H1 (cell line): ENCODE measurements around the gene TCF7. TPM values are rescaled to one million over a fixed set of nuclear protein-coding genes. Genes with fewer than 3 reads are reported as not detected.

ENCODE experiments used
- CTCF ChIA-PET: fragments of 300-600 bp; sonication (Branson Sonifier 250); formaldehyde crosslinking; loops from one replicate; lab custom pipeline; 2021; ENCODE audit not compliant: partially characterized antibody; lab: Charles Lee
- POLR2A ChIA-PET: fragments of 300-600 bp; sonication (Branson Sonifier 250); formaldehyde crosslinking; loops from one replicate; lab custom pipeline; 2021; ENCODE audit warnings: inconsistent platforms; ENCODE audit not compliant: partially characterized antibody; lab: Charles Lee
- DNase-seq, 2 experiments: peaks; one replicate each; pipeline versions ENCODE4 v3.0.0 to v3.0.0-alpha.2; 2010 to 2022; ENCODE audit warnings: low spot score in 2 of 2, low read depth in 1 of 2, mixed read lengths in 1 of 2
- FAIRE-seq: peaks from 2 replicates; lab custom pipeline; 2011; peaks lifted over from hg19 to GRCh38; lab: Jason Lieb, UNC
- H2AFZ ChIP-seq: 2 replicates; pipeline ENCODE4 v1.8.1; 2012; ENCODE audit warnings: low read length, inconsistent platforms
- H2AK5ac ChIP-seq: 2 replicates; pipeline ENCODE4 v1.6.1; 2013; ENCODE audit warnings: low read depth, low read length
- H2BK120ac ChIP-seq: replicated peaks from 2 replicates; pipeline ENCODE3; 2013; ENCODE audit warnings: low read depth, low read length, inconsistent platforms
- H2BK12ac ChIP-seq: 2 replicates; pipeline ENCODE4 v1.6.1; 2013; ENCODE audit warnings: low read depth, low read length
- H2BK15ac ChIP-seq: 2 replicates; pipeline ENCODE4 v1.6.1; 2013; ENCODE audit warnings: low read length
- H2BK20ac ChIP-seq: 2 replicates; pipeline ENCODE4 v1.6.1; 2013; ENCODE audit warnings: low read length
- H2BK5ac ChIP-seq: 2 replicates; pipeline ENCODE4 v1.6.1; 2013; ENCODE audit warnings: low read depth, low read length
- H3K14ac ChIP-seq: 2 replicates; pipeline ENCODE4 v1.6.1; 2013; ENCODE audit warnings: inconsistent platforms; ENCODE audit not compliant: insufficient read length
- H3K18ac ChIP-seq: 2 replicates; pipeline ENCODE4 v1.6.1; 2013; ENCODE audit warnings: low read length; ENCODE audit errors: extremely low read depth
- H3K23ac ChIP-seq: 2 replicates; pipeline ENCODE4 v1.6.1; 2013; ENCODE audit warnings: inconsistent platforms; ENCODE audit not compliant: insufficient read length
- H3K23me2 ChIP-seq: 2 replicates; pipeline ENCODE4 v1.6.1; 2013; ENCODE audit warnings: low read depth, low read length
- H3K27ac ChIP-seq: 2 replicates; pipeline ENCODE4 v1.6.1; 2011; ENCODE audit warnings: low read depth, low read length, inconsistent platforms
- H3K27me3 ChIP-seq, 4 experiments: replicated peaks in 1 of 4; 1 replicate in 1 of 4; 2 replicates in 3 of 4; pipeline versions ENCODE4 v1.6.1 to v1.8.1; 2011 to 2013; ENCODE audit warnings: low read length in 3 of 4, mild to moderate bottlenecking in 3 of 4, inconsistent platforms in 2 of 4, mixed read lengths in 2 of 4, moderate library complexity in 1 of 4; ENCODE audit not compliant: control insufficient read depth in 3 of 4, insufficient read depth in 3 of 4; ENCODE audit errors: extremely low read depth in 1 of 4
- H3K36me3 ChIP-seq, 4 experiments: 2 replicates each; pipeline versions ENCODE4 v1.6.1 to v1.8.1; 2011 to 2013; ENCODE audit warnings: mild to moderate bottlenecking in 4 of 4, low read length in 3 of 4, moderate library complexity in 2 of 4, control low read depth in 1 of 4, inconsistent platforms in 1 of 4; ENCODE audit not compliant: insufficient read depth in 4 of 4, control insufficient read depth in 2 of 4
- H3K4ac ChIP-seq: replicated peaks from 2 replicates; pipeline ENCODE3; 2013; ENCODE audit warnings: low read length, low read depth, mixed read lengths, inconsistent platforms; ENCODE audit not compliant: insufficient read length
- H3K4me1 ChIP-seq, 4 experiments: replicated peaks in 1 of 4; 1 replicate in 1 of 4; 2 replicates in 3 of 4; pipeline versions ENCODE4 v1.6.1 to v1.8.1; 2011 to 2013; ENCODE audit warnings: low read length in 3 of 4, inconsistent platforms in 2 of 4, mixed read lengths in 1 of 4; ENCODE audit not compliant: insufficient read depth in 4 of 4, control insufficient read depth in 3 of 4
- H3K4me2 ChIP-seq, 2 experiments: 2 replicates each; pipeline versions ENCODE4 v1.6.1 to v1.8.1; 2011 to 2013; ENCODE audit warnings: low read depth in 2 of 2, low read length in 2 of 2, control low read depth in 1 of 2, inconsistent platforms in 1 of 2, mild to moderate bottlenecking in 1 of 2; ENCODE audit not compliant: insufficient read depth in 1 of 2
- H3K4me3 ChIP-seq, 4 experiments: fragments of 200-600, 300-600 bp in 1 of 4; sonication (generic), shearing (Covaris generic), sonication (Bioruptor Twin) in 1 of 4; 2 replicates each; pipeline versions ENCODE4 v1.5.1 to v1.8.1; 2011 to 2016; ENCODE audit warnings: low read length in 4 of 4, low read depth in 3 of 4, control low read depth in 2 of 4, inconsistent platforms in 2 of 4, mild to moderate bottlenecking in 2 of 4, mixed read lengths in 1 of 4, moderate library complexity in 1 of 4; ENCODE audit not compliant: insufficient read depth in 2 of 4; ENCODE audit errors: extremely low read depth in 1 of 4
- H3K56ac ChIP-seq: replicated peaks from 2 replicates; pipeline ENCODE3; 2013; ENCODE audit warnings: low read depth, mild to moderate bottlenecking, mixed read lengths, low read length, inconsistent platforms; ENCODE audit not compliant: insufficient read length
- H3K79me1 ChIP-seq: 2 replicates; pipeline ENCODE4 v1.6.1; 2013; ENCODE audit warnings: low read depth, low read length, control low read depth
- H3K79me2 ChIP-seq, 2 experiments: 2 replicates each; pipeline versions ENCODE4 v1.6.1 to v1.8.1; 2012 to 2013; ENCODE audit warnings: low read length in 2 of 2, mild to moderate bottlenecking in 2 of 2, inconsistent platforms in 1 of 2; ENCODE audit not compliant: insufficient read depth in 2 of 2, control insufficient read depth in 1 of 2
- H3K9ac ChIP-seq, 4 experiments: replicated peaks in 1 of 4; 1 replicate in 1 of 4; 2 replicates in 3 of 4; pipeline versions ENCODE4 v1.6.1 to v1.8.1; 2011 to 2013; ENCODE audit warnings: low read depth in 3 of 4, low read length in 3 of 4, control low read depth in 2 of 4, mild to moderate bottlenecking in 2 of 4, moderate library complexity in 2 of 4, inconsistent platforms in 1 of 4; ENCODE audit errors: extremely low read depth in 1 of 4
- H3K9me3 ChIP-seq, 2 experiments: 2 replicates each; pipeline versions ENCODE4 v1.6.1 to v1.8.1; 2012 to 2013; ENCODE audit warnings: mild to moderate bottlenecking in 2 of 2, moderate library complexity in 2 of 2, control low read depth in 1 of 2, inconsistent platforms in 1 of 2, low read depth in 1 of 2, low read length in 1 of 2, mixed read lengths in 1 of 2; ENCODE audit not compliant: insufficient read depth in 2 of 2
- H4K20me1 ChIP-seq, 2 experiments: replicated peaks in 1 of 2; 2 replicates each; pipeline versions ENCODE3 to v1.8.1; 2011 to 2013; ENCODE audit warnings: inconsistent platforms in 2 of 2, low read length in 2 of 2, mild to moderate bottlenecking in 1 of 2; ENCODE audit not compliant: insufficient read depth in 2 of 2, control insufficient read depth in 1 of 2
- H4K5ac ChIP-seq: 2 replicates; pipeline ENCODE4 v1.6.1; 2013; ENCODE audit warnings: low read length, low read depth, mixed read lengths, inconsistent platforms; ENCODE audit not compliant: insufficient read length
- H4K8ac ChIP-seq: 2 replicates; pipeline ENCODE4 v1.8.0; 2013; ENCODE audit warnings: mild to moderate bottlenecking, moderate library complexity, low read length, inconsistent platforms; ENCODE audit not compliant: insufficient read depth; ENCODE audit errors: extremely low read depth
- H4K91ac ChIP-seq: replicated peaks from 2 replicates; pipeline ENCODE3; 2013; ENCODE audit warnings: low read length, mixed read lengths, inconsistent platforms; ENCODE audit not compliant: insufficient read length
- PHF8 ChIP-seq: fragments of 200-600 bp; sonication (generic); conservative IDR thresholded peaks from 2 replicates; pipeline ENCODE4 v1.7.1; 2012; ENCODE audit warnings: low read depth, mild to moderate bottlenecking, inconsistent platforms, low read length, moderate library complexity
- POLR2A ChIP-seq, 2 experiments: IDR thresholded peaks; 1 replicate in 1 of 2; 2 replicates in 1 of 2; pipeline ENCODE4 v1.6.1; 2011; ENCODE audit warnings: low read depth in 2 of 2, low read length in 2 of 2, mild to moderate bottlenecking in 2 of 2; ENCODE audit errors: control extremely low read depth in 1 of 2
- WGBS, 2 experiments: shearing (Covaris generic) in 1 of 2; methylation state at CpG; one replicate each; pipeline versions ENCODE4 v1.1.6 to v1.1.7; 2013 to 2015; ENCODE audit warnings: low lambda C conversion rate in 2 of 2, mixed read lengths in 2 of 2, inconsistent platforms in 1 of 2, low coverage in 1 of 2, missing lambda C conversion rate in 1 of 2; ENCODE audit not compliant: insufficient replicate concordance in 2 of 2, insufficient coverage in 1 of 2, insufficient read length in 1 of 2; ENCODE audit errors: extremely low coverage in 1 of 2, missing lambda C conversion rate in 1 of 2; 5-methylcytosine and 5-hydroxymethylcytosine counted together
- polyA plus RNA-seq, 7 experiments: library from polyadenylated mRNA; depleted of rRNA in 3 of 7; stranded (reverse) in 5 of 7; unstranded in 2 of 7; fragments of >200 nt in 5 of 7; fragments of 200-250 nt in 2 of 7; gene quantifications; 1 replicate in 5 of 7; 2 replicates in 1 of 7; 4 replicates in 1 of 7; pipeline versions ENCODE4 v1.2.1 to v1.2.3, GENCODE V29; 2011 to 2013; ENCODE audit warnings: missing spikeins in 2 of 7, mixed read lengths in 2 of 7
- total RNA-seq: library from RNA; stranded (reverse); fragmentation: NEBNext Ultra II Directional; extraction: Animal tissue kit (Norgen Biotek cat#: 25700); gene quantifications from 2 replicates; pipeline ENCODE4 v1.2.1, GENCODE V29; 2021

Gene TCF7
- total and polyA plus RNA-seq, 2 of the 8 experiments (the other 6 are each of a cell fraction or from before 2014, with no cell fraction given): 4.7 to 8.5 TPM

DNA sequence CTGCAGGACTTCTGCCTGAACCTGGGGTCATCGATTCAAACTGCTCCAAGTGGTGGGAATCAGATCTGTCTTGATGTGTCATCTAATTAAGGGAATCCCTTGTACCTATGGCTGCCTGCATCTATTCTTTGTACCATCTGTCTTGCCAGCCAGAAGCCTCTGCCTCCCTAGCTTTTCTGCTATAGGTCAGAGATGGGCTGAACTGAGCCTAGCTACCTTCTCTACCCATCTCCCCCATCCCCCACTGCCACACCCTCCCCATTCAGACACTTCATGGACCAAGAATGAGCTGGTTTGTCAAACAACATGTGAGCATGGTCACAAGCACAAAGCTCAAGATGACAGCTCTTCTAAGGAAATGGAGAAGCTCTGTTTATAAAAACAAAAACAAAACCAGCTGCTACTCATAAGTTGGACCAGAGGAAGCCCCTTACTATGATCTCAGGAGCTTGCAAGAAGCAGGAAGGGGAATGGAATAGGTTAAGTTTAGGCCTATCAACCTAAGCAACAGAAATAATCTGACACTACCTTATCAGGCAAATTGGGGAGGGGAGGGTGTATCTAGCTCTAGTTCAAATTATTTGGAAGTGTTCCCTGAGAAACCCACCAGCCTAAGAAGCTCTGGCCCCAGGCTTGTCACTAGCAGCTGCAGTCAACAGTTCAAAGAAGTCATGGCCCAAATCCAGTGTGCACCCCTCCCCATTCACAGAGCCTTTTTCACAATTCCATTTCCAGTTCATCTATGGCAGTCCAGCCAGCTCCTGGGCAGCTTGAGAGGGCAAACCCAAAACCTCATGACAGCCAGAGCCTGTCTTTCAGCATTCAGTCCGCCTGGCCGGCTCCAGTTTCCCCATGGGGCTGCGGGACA, 32.4 kb downstream of the TCF7 start:
- no peaks in the 10 kb centered on the region for H3K9me3 ChIP-seq
- H2AFZ ChIP-seq: no peak overlapping the region
- H2AK5ac ChIP-seq: no peak overlapping the region
- H3K27me3 ChIP-seq: no peaks in the 10 kb centered on the region
- DNase-seq (peak in 1 of 2 experiments; percentile 32), FAIRE-seq (no peak)
- POLR2A ChIA-PET: interaction anchor here (0.7 to 3.4 kb wide), 7 partner anchors 12 to 107 kb away, joined by 3 to 18 read pairs (median 4); partner anchors contain the start of gene SKP1
- H3K23me2 ChIP-seq: no peaks in the 10 kb centered on the region
- WGBS, 2 experiments: 91% methylated on average over 4 of the region's 4 CpGs; no CpG with 5 or more reads in 1 of the 2 experiments
- no peak overlapping the region for H3K4me2 ChIP-seq
- H4K8ac ChIP-seq: no peak overlapping the region
- H3K4me3 ChIP-seq: no peak overlapping the region
- CTCF ChIA-PET: interaction anchor here (0.5 to 24.3 kb wide), 25 partner anchors 9 to 946 kb away, joined by 3 to 629 read pairs (median 4); no protein-coding TSS in a partner anchor
- H4K20me1 ChIP-seq: peaks cover 12 to 37% of the 10 kb centered on the region in 2 experiments
- H3K36me3 ChIP-seq: peaks cover 6 to 37% (median 28%) of the 10 kb centered on the region in 4 experiments; a peak in 7 of 8 replicates
- H3K79me1 ChIP-seq: peaks cover 5% of the 10 kb centered on the region; the same call in 1 of the 2 replicates
- no peak overlapping the region for H2BK5ac ChIP-seq
- H4K91ac ChIP-seq: no peak overlapping the region
- 0 out of 3 replicates have a peak, but pooled peaks of 1 of the 2 experiments have one; percentile 26 for TF ChIP-seq POLR2A (IDR thresholded peaks at IDR 0.05; ENCODE audit: control extremely low read depth in 1 of 2, low read depth in 2 of 2, low read length in 2 of 2)
- TF ChIP-seq PHF8: no peak
- H2BK20ac ChIP-seq: no peak overlapping the region
- no peak overlapping the region for H3K18ac ChIP-seq
- H2BK120ac ChIP-seq: no peak overlapping the region
- H3K14ac ChIP-seq: no peak overlapping the region
- no peak overlapping the region for H3K9ac ChIP-seq
- H3K56ac ChIP-seq: no peak overlapping the region
- 0 out of 4 replicates have a peak, but pooled peaks cover 0 to 3% of the 10 kb centered on the region in 2 experiments for H3K79me2 ChIP-seq
- H2BK15ac ChIP-seq: no peak overlapping the region
- no peaks in the 10 kb centered on the region for H3K4me1 ChIP-seq
- no peak overlapping the region for H4K5ac ChIP-seq
- no peak overlapping the region for H3K4ac ChIP-seq
- no peak overlapping the region for H3K27ac ChIP-seq
- H2BK12ac ChIP-seq: no peak overlapping the region
- no peak overlapping the region for H3K23ac ChIP-seq
